Stimulated activated CD8-positive, alpha-beta memory T cell treated with anti-CD3 and anti-CD28 coated beads, Interleukin-12 subunit alpha, Interleukin-12 subunit beta, amount 100 ng/mL, for 1 hour (primary cell): ENCODE measurements around the gene IL17RC.
"Not testable (repeated sequence)": the region's sequence is repeated elsewhere in the genome, so short reads cannot be mapped to it uniquely, and the experiment has no call there.

ENCODE experiments used
- DNase-seq: peaks from one replicate; pipeline ENCODE4 v3.0.0-alpha.2; 2020; ENCODE audit warnings: low read depth

IL17RC gene

DNA sequence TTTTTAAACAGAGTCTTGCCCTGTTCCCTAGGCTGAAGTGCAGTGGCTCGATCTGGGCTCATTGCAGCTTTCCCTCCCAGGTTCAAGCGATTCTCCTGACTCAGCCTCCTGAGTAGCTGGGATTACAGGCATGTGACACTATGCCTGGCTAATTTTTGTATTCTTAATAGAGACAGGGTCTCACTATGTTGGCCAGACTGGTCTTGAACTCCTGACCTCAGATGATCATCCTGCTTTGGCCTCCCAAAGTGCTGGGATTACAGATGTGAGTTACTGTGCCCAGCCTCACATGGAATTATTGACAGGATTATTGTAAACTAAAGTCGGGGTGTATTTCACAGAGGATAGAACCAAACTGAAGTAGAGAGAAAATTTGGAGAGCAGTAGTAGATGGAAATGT lies 21.2 kb upstream of the IL17RC start:
- DNase-seq = not testable (repeated sequence)

DNA sequence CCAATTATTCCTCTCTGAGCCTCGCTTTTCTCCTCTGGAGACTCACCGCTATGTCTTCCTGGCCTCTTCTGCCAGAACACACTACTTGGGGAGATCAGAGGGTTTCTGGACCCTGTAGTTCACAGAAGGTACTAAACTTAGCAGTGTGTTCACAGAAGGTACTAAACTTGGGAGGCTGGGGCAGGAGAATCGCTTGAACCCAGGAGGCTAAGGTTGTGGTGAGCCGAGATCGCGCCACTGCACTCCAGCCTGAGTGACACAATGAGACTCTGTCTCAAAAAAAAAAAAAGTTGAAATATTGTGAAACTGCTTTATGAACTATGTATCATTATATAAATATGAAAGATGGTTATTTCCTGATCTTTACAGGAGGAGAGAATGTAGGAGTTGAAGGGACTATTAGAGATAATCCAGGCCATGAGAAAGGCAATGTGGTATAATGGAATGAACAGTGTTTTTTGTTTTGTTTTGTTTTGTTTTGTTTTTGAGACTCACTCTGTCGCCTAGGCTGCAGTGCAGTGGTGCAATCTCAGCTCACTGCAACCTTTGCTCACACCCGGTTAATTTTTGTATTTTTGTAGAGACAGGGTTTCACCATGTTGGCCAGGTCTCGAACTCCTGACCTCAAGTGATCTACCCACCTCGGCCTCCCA lies 20.0 kb upstream of the IL17RC start:
- DNase-seq = not testable (repeated sequence)

DNA sequence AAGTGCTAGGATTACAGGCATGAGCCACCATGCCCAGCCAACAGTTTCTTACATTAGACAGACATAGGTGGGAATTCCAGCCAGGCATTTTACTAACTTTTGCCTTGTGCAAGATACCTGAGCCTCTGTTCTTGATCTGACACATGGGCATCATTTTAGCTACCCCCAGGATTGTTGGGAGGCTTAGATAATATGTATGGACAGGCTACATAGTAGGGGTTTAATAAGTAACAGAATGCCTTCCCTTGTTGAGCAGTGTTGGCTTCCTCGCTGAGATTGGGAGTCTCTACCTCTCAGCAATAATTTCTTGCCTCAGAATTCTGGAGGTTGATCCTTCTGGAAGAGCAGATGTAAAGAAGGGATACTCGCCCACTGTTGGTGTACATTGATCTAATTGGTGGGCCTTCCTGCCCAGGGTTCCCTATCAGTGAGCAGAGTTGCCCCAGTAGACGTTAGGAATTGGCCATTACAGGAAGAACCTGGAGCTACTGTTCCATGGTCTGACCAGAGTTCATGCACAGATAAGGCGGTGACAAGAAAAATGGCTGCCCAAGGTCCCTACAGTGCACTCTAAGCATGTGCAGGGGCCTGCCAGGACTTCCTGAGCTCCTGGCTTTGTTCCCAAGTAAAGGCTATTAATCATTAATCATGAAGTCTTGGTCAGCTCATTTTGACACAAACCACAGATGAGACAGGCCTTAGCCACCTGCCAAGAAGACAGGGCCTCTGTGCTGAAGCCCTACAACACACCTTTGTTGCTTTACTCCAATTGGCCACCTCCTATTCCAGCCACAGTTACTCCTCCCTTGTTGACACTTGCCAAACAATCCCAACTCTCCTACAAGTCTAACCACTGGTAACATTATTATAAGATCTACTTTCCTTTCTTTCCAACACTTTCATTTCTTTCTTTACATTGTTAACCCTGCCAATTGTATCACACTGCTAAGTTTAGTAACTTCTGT lies 19.2 kb upstream of the IL17RC start:
- DNase-seq = no peak

DNA sequence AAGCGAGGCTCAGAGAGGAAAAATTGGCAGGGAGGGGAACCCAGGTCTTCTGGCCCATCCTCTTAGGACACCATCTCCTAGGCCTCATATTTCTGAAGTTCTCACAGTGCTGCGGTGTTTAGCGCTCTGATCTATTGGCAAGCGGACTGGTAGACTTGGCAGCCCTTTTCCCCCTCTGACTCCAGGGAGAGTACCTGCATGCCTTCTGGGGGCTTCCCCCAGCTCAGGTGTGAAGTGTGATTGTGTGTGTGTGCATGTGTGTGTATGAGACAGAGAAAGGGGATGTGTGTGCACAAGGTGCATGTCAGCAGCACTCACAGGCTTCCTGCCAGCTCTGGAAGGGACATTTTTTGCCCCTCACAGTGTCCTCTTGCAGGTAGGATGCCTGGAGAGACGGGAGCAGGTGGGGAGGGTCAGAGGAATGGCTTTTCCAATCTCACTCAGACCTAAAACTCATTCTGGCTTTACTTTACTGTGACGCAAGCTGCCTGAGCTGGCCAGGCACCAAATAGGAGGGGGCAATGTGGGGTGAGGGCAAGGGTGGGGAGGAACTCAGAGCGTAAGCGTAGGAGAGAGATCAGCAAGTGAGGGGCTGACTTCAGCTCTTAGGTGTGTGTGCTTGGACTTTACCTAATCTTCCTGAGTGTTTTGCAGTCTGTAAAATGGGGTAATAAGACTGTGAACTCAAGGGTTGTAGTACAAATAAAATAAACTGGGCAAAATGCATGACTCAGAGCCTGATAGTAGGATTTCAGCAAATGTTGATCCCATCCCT lies 18.2 kb upstream of the IL17RC start:
- no peak for DNase-seq

DNA sequence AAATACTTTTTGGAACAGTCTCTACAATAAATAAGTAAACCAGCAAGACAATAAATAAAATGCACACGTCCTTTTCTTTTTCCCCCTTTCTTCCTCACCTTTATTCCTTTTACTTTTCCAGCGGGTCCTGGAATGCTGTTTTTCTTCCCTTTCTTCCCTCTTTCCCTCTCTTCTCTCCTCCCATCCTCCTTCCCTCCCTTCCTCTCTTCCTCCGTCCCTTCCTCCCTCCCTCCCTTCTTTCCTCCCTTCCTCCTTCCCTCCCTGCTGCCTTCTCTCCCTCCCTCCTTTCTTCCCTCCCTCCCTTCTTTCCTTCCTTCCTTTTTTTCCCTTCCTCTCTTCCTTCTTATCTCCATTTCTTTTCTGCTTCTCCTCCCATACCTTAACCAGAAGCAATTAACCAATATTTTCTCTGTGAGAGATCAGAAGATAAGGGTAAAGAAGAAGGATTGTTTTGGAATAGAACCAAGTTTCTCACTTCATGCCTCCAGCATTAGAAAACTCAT lies 17.6 kb upstream of the IL17RC start:
- DNase-seq = no peak

DNA sequence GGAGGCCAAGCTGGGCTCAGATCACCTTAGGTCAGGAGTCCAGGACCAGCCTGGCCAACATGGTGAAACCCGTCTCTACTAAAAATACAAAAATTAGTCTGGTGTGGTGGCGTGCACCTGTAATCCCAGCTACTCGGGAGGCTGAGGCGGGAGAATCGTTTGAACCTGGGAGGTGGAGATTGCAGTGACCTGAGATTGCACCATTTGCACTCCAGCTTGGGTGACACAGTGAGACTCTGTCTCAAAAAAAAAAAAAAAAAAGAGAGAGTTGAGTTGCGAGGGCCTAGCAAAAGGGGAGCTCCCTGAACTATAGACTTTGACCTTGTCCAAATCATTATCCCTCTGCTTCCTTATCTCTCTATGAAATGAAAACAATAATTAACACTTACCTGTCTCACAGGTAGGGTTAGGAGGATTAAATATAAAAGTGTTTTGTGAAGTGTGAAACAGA lies 15.9 kb upstream of the IL17RC start:
- DNase-seq = not testable (repeated sequence)

DNA sequence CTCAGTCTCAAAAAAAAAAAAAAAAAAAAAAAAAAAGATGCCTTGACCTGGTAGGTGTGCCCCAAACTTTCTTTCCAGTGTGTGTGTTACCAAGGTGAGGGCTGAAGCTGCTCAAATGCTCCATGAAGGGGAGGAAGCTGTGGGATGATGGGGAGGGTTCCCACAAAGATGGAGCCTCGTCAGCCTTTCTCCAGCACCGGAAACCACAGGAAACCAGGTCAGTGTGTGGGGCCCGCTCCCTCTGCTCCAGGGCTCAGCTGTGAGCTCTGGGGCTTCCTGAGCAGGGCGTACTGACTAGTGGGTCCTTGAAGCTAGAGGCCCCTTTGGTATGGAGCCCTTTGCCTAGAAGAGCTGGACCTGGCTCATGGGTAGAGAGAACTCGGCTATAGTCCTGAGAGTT lies 14.9 kb upstream of the IL17RC start:
- no peak for DNase-seq

DNA sequence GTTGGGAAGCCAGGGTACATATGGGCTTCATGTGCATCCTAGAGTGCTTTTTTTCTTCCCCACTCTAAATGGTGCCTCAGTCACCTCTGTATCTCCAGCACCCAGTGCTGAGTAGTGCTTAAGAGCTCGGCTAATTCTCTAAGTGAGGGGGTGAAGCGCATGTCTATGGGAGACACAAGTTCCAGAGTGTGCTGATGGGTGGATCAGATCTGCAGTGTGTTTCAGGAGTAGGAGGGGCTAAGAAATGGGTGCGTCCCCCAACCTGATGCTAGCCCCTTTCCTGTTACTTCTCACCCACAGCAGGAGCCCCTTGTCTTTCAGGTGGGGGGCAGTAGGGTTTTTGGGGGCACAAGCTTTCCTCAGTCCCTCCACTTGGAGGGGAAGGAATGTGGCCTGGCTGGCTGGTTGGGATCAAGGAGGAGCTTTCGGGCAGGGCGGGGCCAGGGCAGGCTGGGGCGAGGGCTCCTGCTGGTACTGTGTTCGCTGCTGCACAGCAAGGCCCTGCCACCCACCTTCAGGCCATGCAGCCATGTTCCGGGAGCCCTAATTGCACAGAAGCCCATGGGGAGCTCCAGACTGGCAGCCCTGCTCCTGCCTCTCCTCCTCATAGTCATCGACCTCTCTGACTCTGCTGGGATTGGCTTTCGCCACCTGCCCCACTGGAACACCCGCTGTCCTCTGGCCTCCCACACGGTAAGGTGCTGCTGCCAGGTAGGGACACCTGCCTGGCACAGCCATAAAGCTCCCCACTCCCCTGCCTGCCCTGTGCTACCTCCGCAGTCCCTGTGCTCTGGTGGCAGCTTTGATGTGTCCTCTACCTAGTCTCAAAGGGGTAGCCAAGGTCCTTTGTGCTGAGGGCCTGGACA lies 14.3 kb upstream of the IL17RC start, which contains the start of gene IL17RE:
Gene IL17RE (plus strand): TSS at position 477 of the 866 bp plus-strand sequence. CDS start 85 bp downstream, at position 562.
- DNase-seq = no peak

DNA sequence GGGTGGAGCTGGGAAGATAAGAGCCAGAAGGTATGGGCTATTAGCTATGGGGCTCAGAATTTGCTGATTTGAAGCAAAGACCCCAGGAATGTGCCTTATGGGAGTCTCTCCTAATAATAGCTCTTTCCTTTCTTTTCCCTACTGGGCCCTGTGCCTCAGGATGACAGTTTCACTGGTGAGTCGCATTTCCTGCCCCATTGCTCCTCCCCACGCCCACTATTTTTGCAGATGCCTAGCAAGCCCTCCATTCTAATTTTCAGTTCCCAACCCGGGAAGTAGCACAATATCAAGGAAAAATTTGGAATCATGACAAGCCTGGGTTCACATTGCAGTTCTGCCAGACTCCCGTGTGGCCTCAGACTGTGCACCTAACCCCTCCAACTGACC lies 13.7 kb upstream of the IL17RC start:
- no peak for DNase-seq

DNA sequence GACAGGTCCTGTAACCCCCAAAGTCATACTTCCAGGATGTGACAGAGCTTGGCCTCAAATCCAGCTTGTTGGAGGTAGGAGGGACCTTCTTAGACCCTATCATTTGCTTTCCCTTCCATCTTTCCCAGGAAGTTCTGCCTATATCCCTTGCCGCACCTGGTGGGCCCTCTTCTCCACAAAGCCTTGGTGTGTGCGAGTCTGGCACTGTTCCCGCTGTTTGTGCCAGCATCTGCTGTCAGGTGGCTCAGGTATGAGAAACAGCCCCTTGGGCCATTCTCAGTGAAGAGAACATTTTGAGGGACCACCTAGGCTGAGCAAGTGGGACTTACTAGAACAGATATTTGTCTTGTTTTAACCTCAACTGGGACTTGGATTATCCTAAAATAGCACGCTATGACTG lies 13.0 kb upstream of the IL17RC start:
- no peak for DNase-seq

DNA sequence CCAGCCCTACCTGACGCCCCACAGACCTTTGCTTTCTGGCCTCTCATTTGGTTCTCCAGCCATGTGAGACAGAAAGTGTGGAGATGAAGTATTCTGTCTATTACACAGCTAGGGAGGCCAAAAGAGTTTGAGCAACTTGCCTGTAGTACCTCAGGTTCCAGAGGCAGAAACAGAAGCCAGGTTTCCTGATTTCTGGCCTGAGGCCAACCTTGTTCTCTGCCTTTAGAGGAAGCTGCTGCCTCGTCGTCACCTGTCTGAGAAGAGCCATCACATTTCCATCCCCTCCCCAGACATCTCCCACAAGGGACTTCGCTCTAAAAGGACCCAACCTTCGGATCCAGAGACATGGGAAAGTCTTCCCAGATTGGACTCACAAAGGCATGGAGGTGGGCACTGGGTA lies 10.4 kb upstream of the IL17RC start:
- no peak for DNase-seq

DNA sequence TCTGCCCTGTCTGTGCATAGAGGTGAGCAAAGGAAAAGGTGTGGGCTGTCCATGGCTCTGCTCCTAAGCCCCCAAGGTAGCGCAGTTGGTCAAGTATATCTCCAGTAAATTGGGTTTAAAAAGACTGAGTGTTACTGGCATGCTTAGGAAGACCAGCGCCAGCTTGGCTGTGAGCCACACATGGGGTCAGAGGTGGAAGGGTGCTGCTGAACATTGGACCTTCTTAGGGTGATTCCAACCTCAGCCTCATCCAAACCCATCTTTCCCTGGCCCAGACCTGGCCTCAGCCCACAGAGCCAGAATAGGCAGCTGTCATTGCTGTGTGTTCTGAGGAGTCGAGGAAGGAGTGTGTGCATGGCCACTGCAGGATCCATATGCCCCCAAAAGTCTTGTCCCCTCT lies 8.6 kb upstream of the IL17RC start:
- DNase-seq = no peak

DNA sequence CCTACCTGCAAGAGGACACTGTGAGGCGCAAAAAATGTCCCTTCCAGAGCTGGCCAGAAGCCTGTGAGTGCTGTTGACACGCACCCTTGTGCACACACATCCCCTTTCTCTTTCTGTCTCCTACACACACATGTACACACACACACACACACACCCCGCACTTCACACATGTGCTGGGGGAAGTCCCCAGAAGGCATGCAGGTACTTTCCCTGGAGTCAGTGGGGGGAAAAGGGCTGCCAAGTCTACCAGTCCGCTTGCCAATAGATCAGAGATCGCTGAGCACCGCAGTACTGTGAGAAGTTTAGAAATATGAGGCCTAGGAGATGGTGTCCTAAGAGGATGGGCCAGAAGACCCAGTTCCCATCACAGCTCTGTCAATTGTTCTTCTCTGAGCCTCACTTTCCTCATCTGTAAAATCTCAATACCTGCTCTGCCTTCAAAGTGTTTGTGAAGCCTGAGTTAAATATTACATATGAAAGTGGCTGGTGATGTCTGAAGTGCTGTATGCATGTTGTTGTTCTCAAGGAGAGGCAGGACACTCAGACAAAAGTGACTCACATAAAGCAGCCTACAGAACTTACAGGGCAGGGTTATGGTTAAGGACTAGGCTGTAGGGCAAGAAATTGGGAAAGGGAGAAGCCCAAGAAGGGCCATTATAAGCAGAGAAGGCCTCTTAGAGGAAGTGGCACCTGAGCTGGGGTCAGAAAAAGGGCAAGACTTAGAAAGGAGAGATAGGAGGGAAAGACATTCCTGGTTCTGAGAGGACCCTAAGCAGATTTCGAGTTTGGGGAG lies 7.5 kb upstream of the IL17RC start:
- no peak for DNase-seq

DNA sequence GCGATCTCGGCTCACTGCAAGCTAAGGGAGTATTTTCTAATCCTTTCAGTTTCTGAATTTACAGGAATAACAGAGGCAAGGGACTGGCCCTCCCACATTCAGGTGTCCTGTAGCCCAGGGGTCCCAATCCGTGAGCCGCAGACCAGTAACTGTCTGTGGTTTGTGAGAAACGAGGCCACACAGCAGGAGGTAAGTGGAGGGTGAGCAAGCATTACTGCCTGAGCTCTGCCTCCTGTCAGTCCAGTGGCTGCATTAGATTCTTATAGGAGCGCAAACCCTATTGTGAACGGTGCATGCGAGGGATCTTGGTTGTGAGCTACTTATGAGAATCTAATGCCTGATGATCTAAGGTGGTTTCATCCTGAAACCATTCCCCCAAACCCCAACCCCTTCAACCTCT lies 5.0 kb upstream of the IL17RC start:
- DNase-seq = no peak

DNA sequence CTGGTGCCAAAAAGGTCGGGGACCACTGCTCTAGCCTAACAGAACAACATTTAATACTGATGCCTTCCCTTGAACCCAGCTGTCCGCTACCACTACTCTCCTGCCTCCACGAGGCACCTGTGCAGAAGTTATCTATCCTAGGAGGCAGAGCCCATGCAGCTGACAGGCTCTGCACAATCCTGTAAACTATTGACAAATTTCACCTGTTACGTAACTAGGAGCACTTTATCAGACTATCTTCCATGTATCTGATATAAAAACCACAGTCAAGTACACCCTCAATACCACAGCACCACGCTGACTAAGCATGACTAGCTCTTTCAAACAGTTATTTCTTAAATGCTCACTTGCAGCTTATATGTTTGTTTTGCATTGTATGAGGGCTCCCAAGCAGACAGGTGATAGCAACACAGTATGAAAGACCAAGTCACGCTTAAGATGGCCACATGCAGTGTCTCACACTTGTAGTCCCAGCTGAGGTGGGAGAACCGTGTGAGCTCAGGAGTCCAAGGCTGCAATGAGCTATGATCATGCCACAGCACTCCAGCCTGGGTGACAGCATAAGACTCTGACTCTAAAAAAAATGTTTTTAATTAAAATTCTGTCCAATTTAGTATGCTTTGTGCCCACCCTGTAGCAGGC lies 4.5 kb upstream of the IL17RC start:
- no peak for DNase-seq

DNA sequence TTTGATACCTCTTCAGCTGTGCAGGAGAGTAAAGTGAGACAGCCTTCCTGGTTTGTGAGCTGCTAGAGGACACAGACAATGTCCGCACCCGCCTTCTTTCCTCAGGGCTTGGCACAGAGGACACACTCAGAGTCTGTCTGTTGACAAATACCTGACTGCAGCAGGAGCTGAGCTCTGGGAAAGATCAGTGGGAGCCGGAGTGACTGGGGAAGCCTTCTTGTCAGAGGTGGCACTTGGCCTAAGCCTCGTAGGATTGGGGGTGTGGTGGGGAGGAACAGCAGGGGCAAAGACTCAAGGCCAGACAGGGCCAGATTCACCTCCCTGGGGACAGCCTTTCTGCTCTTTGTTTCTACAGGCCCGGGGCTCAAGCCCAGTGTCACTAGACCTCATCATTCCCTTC lies 3.3 kb upstream of the IL17RC start:
- DNase-seq = no peak

DNA sequence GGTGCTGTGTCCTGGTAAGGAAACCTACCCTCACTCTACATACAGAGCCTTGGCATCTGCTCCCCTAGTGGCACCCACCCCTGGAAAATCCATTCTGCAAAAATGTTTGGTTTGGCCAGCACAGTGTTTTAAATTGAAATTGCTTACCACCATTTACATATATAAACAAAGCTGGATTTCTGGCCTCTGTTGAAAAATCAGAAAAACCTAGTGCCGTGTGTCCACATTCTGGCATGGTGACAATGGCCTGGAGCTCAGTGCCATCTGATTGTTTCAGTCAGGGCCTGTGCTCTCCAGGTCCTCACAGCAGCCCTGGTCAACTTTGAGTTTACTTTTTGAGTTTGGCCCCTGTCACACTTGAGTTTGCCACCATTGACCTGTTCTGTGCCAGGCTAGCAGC lies 2.9 kb upstream of the IL17RC start:
- DNase-seq = no peak

DNA sequence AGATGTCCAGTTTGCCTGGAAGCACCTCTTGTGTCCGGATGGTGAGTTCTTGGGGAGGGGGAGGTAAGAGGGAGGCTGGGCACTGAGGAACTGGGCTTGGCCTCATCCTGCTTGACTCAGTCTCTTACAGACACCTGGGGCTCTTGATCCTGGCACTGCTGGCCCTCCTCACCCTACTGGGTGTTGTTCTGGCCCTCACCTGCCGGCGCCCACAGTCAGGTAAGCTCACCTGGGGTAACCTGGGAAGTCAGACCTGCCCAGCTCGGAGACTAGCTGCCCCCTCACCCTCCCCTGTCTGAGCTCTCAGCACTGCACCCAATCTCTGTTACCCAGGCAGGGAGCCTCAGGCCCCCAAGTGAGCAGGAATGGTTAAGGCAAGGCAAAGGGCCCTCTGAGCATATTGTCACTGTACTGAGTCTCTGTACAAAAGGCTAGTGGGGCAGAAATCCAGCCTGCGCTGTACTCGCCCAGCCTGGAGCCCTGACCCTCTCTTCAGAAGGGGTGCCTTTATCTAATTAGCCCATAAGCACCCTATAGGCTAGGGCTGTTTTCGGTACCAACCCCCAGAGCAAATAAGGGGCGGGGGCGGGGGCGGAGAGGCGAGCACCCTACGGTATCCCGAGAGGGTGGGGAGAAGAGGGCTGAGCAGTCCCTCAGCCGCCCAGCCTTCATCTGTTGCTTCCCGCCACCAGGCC lies 2.2 kb upstream of the IL17RC start:
- DNase-seq = no peak
